Measurements from ENCODE around the gene EFEMP1. TPM values are rescaled to one million over a fixed set of nuclear protein-coding genes. Genes with fewer than 3 reads are reported as not detected.

Gene EFEMP1
- total RNA-seq, 1 experiment from 2014 or later, result 0.08 TPM

GRCh38 chr2:55907686-55908085 is 15.9 kb downstream of the EFEMP1 start:
- DNase-seq (ENCODE audit: low read depth, low spot score), result no peak
- in situ Hi-C loops (cut with HindIII; ENCODE audit: low pct_unique_long_range_greater_than_20kb, low sequenced_read_pairs), result no loop called here

- in situ Hi-C loops (cut with HindIII; ENCODE audit: low pct_unique_long_range_greater_than_20kb, low sequenced_read_pairs), result no loop called here
- no peak for DNase-seq (ENCODE audit: low read depth, low spot score)
Measured at GRCh38 chr2:55906993-55907392, 16.6 kb downstream of the EFEMP1 start.

GRCh38 chr2:55903727-55904126 is 19.9 kb downstream of the EFEMP1 start:
- DNase-seq (ENCODE audit: low read depth, low spot score), result no peak
- in situ Hi-C loops (cut with HindIII; ENCODE audit: low pct_unique_long_range_greater_than_20kb, low sequenced_read_pairs), result no loop called here

- no peak for DNase-seq (ENCODE audit: low read depth, low spot score)
- in situ Hi-C loops (cut with HindIII; ENCODE audit: low pct_unique_long_range_greater_than_20kb, low sequenced_read_pairs), result no loop called here
Measured at GRCh38 chr2:55902971-55903370, 20.6 kb downstream of the EFEMP1 start.

- in situ Hi-C loops (cut with HindIII; ENCODE audit: low pct_unique_long_range_greater_than_20kb, low sequenced_read_pairs), result no loop called here
Measured at GRCh38 chr2:55902429-55902828, 21.2 kb downstream of the EFEMP1 start.

GRCh38 chr2:55901941-55902340 is 21.6 kb downstream of the EFEMP1 start:
- DNase-seq (ENCODE audit: low read depth, low spot score), result no peak
- in situ Hi-C loops (cut with HindIII; ENCODE audit: low pct_unique_long_range_greater_than_20kb, low sequenced_read_pairs), result no loop called here

More at GRCh38 chr2:55902429-55902828, 21.2 kb downstream of the EFEMP1 start:
- no peak for DNase-seq (ENCODE audit: low read depth, low spot score)

- in situ Hi-C loops (cut with HindIII; ENCODE audit: low pct_unique_long_range_greater_than_20kb, low sequenced_read_pairs), result no loop called here
- DNase-seq (ENCODE audit: low read depth, low spot score), result no peak
Measured at GRCh38 chr2:55901322-55901721, 22.3 kb downstream of the EFEMP1 start.

- in situ Hi-C loops (cut with HindIII; ENCODE audit: low pct_unique_long_range_greater_than_20kb, low sequenced_read_pairs), result no loop called here
- DNase-seq (ENCODE audit: low read depth, low spot score), result no peak
Measured at GRCh38 chr2:55899881-55900280, 23.7 kb downstream of the EFEMP1 start.

GRCh38 chr2:55898386-55899040 is 25.1 kb downstream of the EFEMP1 start:
- no peak for DNase-seq (ENCODE audit: low read depth, low spot score)
- in situ Hi-C loops (cut with HindIII; ENCODE audit: low pct_unique_long_range_greater_than_20kb, low sequenced_read_pairs), result no loop called here

- DNase-seq (ENCODE audit: low read depth, low spot score), result no peak
- in situ Hi-C loops (cut with HindIII; ENCODE audit: low pct_unique_long_range_greater_than_20kb, low sequenced_read_pairs), result no loop called here
Measured at GRCh38 chr2:55896633-55897032, 26.9 kb downstream of the EFEMP1 start.

- no peak for DNase-seq (ENCODE audit: low read depth, low spot score)
- in situ Hi-C loops (cut with HindIII; ENCODE audit: low pct_unique_long_range_greater_than_20kb, low sequenced_read_pairs), result no loop called here
Measured at GRCh38 chr2:55894720-55895119, 28.9 kb downstream of the EFEMP1 start.

- DNase-seq (ENCODE audit: low read depth, low spot score), result peak; percentile 15
- in situ Hi-C loops (cut with HindIII; ENCODE audit: low pct_unique_long_range_greater_than_20kb, low sequenced_read_pairs), result no loop called here
Measured at GRCh38 chr2:55891671-55892094, 31.9 kb downstream of the EFEMP1 start.

GRCh38 chr2:55888936-55889335 is 34.6 kb downstream of the EFEMP1 start:
- in situ Hi-C loops (cut with HindIII; ENCODE audit: low pct_unique_long_range_greater_than_20kb, low sequenced_read_pairs), result no loop called here
- DNase-seq (ENCODE audit: low read depth, low spot score), result peak; percentile 30

- peak; percentile 25 for DNase-seq (ENCODE audit: low read depth, low spot score)
- in situ Hi-C loops (cut with HindIII; ENCODE audit: low pct_unique_long_range_greater_than_20kb, low sequenced_read_pairs), result no loop called here
Measured at GRCh38 chr2:55887901-55888624, 35.5 kb downstream of the EFEMP1 start.

- in situ Hi-C loops (cut with HindIII; ENCODE audit: low pct_unique_long_range_greater_than_20kb, low sequenced_read_pairs), result no loop called here
- DNase-seq (ENCODE audit: low read depth, low spot score), result no peak
Measured at GRCh38 chr2:55887351-55887750, 36.2 kb downstream of the EFEMP1 start.

GRCh38 chr2:55885944-55886281 is 37.7 kb downstream of the EFEMP1 start:
- in situ Hi-C loops (cut with HindIII; ENCODE audit: low pct_unique_long_range_greater_than_20kb, low sequenced_read_pairs), result no loop called here
- DNase-seq (ENCODE audit: low read depth, low spot score), result no peak

- in situ Hi-C loops (cut with HindIII; ENCODE audit: low pct_unique_long_range_greater_than_20kb, low sequenced_read_pairs), result no loop called here
- DNase-seq (ENCODE audit: low read depth, low spot score), result peak; percentile 27
Measured at GRCh38 chr2:55885127-55885943, 38.2 kb downstream of the EFEMP1 start.

- in situ Hi-C loops (cut with HindIII; ENCODE audit: low pct_unique_long_range_greater_than_20kb, low sequenced_read_pairs), result no loop called here
- no peak for DNase-seq (ENCODE audit: low read depth, low spot score)
Measured at GRCh38 chr2:55883829-55884228, 39.8 kb downstream of the EFEMP1 start.
